Measurements from ENCODE around the gene NACC2. TPM values are rescaled to one million over a fixed set of nuclear protein-coding genes. Genes with fewer than 3 reads are reported as not detected.

NACC2 gene
- total RNA-seq, 1 donor from 2014 or later = 3.9 TPM

DNA sequence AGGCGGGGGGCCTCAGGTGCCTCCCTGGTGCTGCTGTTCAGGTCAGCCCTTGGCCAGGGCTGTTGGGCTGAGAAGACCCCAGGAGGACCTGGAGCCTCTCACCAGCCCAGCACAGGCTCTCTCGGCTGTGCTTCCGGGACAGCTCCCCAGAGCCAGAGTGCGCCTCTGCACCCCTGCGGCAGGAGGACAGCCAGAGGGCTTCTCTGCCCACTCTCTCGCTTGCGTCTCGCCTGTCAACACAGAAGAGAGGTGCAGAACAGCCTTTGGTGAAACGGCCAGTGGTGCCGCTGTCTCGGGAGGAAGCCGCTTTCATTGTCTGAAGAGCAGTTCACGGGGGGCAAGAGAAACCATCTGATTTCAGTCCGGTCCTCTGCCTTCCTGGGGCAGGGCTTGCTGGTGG lies 3.8 kb upstream of the NACC2 start:
- TF ChIP-seq, protein P1, sequence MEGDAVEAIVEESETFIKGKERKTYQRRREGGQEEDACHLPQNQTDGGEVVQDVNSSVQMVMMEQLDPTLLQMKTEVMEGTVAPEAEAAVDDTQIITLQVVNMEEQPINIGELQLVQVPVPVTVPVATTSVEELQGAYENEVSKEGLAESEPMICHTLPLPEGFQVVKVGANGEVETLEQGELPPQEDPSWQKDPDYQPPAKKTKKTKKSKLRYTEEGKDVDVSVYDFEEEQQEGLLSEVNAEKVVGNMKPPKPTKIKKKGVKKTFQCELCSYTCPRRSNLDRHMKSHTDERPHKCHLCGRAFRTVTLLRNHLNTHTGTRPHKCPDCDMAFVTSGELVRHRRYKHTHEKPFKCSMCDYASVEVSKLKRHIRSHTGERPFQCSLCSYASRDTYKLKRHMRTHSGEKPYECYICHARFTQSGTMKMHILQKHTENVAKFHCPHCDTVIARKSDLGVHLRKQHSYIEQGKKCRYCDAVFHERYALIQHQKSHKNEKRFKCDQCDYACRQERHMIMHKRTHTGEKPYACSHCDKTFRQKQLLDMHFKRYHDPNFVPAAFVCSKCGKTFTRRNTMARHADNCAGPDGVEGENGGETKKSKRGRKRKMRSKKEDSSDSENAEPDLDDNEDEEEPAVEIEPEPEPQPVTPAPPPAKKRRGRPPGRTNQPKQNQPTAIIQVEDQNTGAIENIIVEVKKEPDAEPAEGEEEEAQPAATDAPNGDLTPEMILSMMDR (IDR thresholded peaks at IDR 0.05; ENCODE audit: partially characterized antibody, unreplicated experiment) = no peak
- Mint-ChIP-seq H3K27me3 (ENCODE audit: unreplicated experiment) (peaks cover 6% of the 10 kb centered on the region), H3K9me3 (ENCODE audit: unreplicated experiment) (peaks cover 8% of the 10 kb centered on the region), H3K36me3 (ENCODE audit: unreplicated experiment) (no peaks in the 10 kb centered on the region), H3K27ac (ENCODE audit: unreplicated experiment) (no peak overlapping the region), H3K4me1 (ENCODE audit: low read depth, unreplicated experiment) (no peaks in the 10 kb centered on the region), H3K4me3 (ENCODE audit: unreplicated experiment) (no peak overlapping the region)
- DNase-seq = no peak

DNA sequence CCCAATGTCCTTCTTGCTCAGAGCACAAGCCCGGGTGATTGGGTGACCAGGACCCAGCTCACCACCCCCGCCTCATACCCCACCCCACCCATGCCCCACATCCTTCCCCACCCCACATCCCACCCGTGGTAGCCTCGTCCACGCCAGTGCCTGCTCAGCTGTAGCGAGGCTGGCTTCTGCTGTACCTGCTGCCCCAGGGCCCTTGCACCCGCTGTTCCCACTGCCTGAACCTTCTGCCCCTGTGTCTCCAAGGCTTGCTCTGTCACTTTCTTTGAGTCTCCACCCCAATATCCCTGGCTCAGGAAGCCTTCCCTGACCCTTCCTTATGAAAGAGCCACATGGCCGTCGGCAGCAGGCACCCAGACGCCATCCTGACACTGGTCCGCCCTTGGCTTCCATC lies 3.1 kb upstream of the NACC2 start:
- Mint-ChIP-seq H3K4me1 (ENCODE audit: low read depth, unreplicated experiment) (no peaks in the 10 kb centered on the region), H3K27ac (ENCODE audit: unreplicated experiment) (no peak overlapping the region), H3K27me3 (ENCODE audit: unreplicated experiment) (peaks cover 6% of the 10 kb centered on the region), H3K36me3 (ENCODE audit: unreplicated experiment) (no peaks in the 10 kb centered on the region), H3K4me3 (ENCODE audit: unreplicated experiment) (no peak overlapping the region), H3K9me3 (ENCODE audit: unreplicated experiment) (peaks cover 8% of the 10 kb centered on the region)
- no peak for DNase-seq
- TF ChIP-seq, protein P1 (IDR thresholded peaks at IDR 0.05; ENCODE audit: partially characterized antibody, unreplicated experiment) = no peak

DNA sequence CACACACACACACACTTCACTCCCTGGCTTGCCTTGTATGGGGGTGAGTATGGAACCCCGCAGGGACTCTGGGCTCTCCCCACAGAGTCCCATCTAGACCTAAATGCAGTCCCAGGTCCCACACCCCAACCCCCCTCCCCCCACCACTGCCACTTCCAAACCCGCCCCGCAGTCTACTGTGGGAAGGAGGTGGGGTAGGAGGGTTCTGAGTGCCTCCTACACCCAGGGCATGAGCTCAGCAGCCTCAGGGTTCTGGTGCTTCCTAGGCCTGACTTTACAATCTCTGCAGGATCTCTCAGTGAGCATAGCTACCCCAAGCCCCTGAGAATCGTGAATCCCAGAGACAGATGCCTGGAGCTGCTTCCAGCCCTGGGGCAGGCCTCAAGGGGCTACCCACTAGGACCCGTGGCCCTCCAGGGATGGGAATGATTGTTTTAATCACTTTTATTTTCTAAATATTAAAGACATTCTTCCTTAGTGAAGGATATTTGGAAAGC lies 1.5 kb upstream of the NACC2 start:
- TF ChIP-seq, protein P1 (IDR thresholded peaks at IDR 0.05; ENCODE audit: partially characterized antibody, unreplicated experiment) = no peak
- Mint-ChIP-seq H3K4me3 (ENCODE audit: unreplicated experiment) (peak overlapping the region; percentile 20), H3K9me3 (ENCODE audit: unreplicated experiment) (peaks cover 8% of the 10 kb centered on the region), H3K36me3 (ENCODE audit: unreplicated experiment) (no peaks in the 10 kb centered on the region), H3K4me1 (ENCODE audit: low read depth, unreplicated experiment) (peaks cover 4% of the 10 kb centered on the region), H3K27ac (ENCODE audit: unreplicated experiment) (no peak overlapping the region), H3K27me3 (ENCODE audit: unreplicated experiment) (peaks cover 10% of the 10 kb centered on the region)
- no peak for DNase-seq

DNA sequence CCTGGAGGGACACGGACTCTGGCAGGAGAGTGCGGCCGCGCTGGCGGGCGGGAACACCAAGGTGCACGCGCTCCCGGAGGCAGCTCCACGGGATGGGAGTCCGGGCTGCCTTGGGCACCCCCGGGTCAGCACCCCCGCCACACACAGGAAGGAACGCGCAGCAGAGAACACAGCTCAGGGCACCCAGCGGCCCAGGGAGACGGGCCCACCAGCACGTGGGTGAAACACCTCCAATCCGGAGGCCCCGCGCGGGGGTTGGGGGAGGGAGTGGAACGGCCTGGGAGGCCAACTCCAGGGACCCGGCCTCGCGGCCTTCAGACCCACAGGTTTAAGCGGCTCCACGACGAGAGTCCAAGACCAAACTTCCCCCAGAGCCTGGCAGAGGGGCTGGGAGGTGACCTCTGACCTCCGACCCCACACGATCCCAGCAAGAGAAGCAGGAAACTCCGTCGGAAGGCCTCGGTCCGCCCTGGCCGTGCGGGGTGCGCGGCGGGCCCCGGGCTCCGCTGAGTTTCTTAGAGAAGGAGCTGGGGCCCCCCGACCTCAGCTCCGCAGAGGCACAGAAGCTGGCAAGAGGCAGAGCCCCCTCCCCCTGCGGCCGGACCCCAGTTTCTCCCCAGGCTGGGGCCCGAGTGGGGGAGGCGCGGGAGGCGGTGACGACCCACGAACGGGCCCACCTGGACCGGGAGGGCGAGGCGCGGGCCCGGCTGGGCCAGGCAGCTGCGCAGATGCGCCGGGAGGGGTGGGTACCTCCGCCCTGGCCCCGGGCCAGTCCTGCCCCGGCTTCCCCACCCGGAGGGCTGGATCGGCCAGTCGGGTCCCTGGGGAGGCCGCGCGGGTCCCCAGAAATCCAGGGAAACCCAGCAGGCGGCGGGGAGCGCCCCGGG lies 851 bp downstream of the NACC2 start:
- H3K27ac Mint-ChIP-seq (ENCODE audit: unreplicated experiment) = no peak overlapping the region

More for the DNA sequence above, 851 bp downstream of the NACC2 start:
- peaks cover 10% of the 10 kb centered on the region for H3K27me3 Mint-ChIP-seq (ENCODE audit: unreplicated experiment)
- TF ChIP-seq, protein P1 (IDR thresholded peaks at IDR 0.05; ENCODE audit: partially characterized antibody, unreplicated experiment) = no peak
- no peaks in the 10 kb centered on the region for H3K36me3 Mint-ChIP-seq (ENCODE audit: unreplicated experiment)
- no peak overlapping the region for H3K4me3 Mint-ChIP-seq (ENCODE audit: unreplicated experiment)
- H3K9me3 Mint-ChIP-seq (ENCODE audit: unreplicated experiment) = peaks cover 10% of the 10 kb centered on the region
- peaks cover 6% of the 10 kb centered on the region for H3K4me1 Mint-ChIP-seq (ENCODE audit: low read depth, unreplicated experiment)
- no peak for DNase-seq
